GM12878 (cell line): ENCODE data around the gene BBS5.

Source experiments
- CEBPB ChIP-seq, 2 experiments: fragments of 150-350 bp in 1 of 2; IDR thresholded peaks; 2 replicates each; pipeline ENCODE4 v1.6.1; 2012 to 2014; ENCODE audit warnings: low read depth in 2 of 2, low read length in 2 of 2, borderline replicate concordance in 1 of 2, inconsistent platforms in 1 of 2
- CREM ChIP-seq: IDR thresholded peaks from 2 replicates; pipeline ENCODE4 v1.6.1; 2014; ENCODE audit warnings: antibody characterized with exemption, low read depth
- EGR1 ChIP-seq, 2 experiments: IDR thresholded peaks; 1 replicate in 1 of 2; 2 replicates in 1 of 2; pipeline ENCODE4 v1.6.1; 2011 to 2012; ENCODE audit warnings: low read depth in 2 of 2, low read length in 2 of 2, borderline replicate concordance in 1 of 2, mild to moderate bottlenecking in 1 of 2, moderate library complexity in 1 of 2
- FOXK2 ChIP-seq: fragments of 450-650 bp; IDR thresholded peaks from 2 replicates; pipeline ENCODE4 v1.6.1; 2017; ENCODE audit warnings: mild to moderate bottlenecking, moderate library complexity
- NFIC ChIP-seq: IDR thresholded peaks from 2 replicates; pipeline ENCODE4 v1.6.1; 2012; ENCODE audit warnings: low read depth, mild to moderate bottlenecking, inconsistent platforms, low read length, moderate library complexity
- PML ChIP-seq: IDR thresholded peaks from 2 replicates; pipeline ENCODE4 v1.6.1; 2012; ENCODE audit warnings: low read length, inconsistent platforms
- POLR2A ChIP-seq: IDR thresholded peaks from 2 replicates; pipeline ENCODE4 v1.6.1; 2011; ENCODE audit warnings: low read depth, mild to moderate bottlenecking, low read length
- TARDBP ChIP-seq: IDR thresholded peaks from 2 replicates; pipeline ENCODE4 v1.6.1; 2016; ENCODE audit warnings: borderline replicate concordance
- TCF7 ChIP-seq: IDR thresholded peaks from 2 replicates; pipeline ENCODE4 v1.6.1; 2014; ENCODE audit warnings: antibody characterized with exemption, borderline replicate concordance
- TF ChIP-seq, protein P1 (sequence below), 3 experiments: IDR thresholded peaks in 2 of 3; conservative IDR thresholded peaks in 1 of 3; 2 replicates each; pipeline ENCODE4 v1.5.1; 2011; ENCODE audit warnings: low read depth in 3 of 3, low read length in 3 of 3, mild to moderate bottlenecking in 3 of 3, control low read depth in 2 of 3, moderate library complexity in 2 of 3, inconsistent platforms in 1 of 3, mixed read lengths in 1 of 3; ENCODE audit not compliant: control insufficient read depth in 2 of 3, insufficient read depth in 1 of 3; ENCODE audit errors: extremely low read depth in 1 of 3
- TF ChIP-seq, protein P2 (sequence below): IDR thresholded peaks from 2 replicates; pipeline ENCODE4 v1.6.1; 2012; ENCODE audit warnings: low read depth, low read length, improper control_type of control experiment

DNA sequence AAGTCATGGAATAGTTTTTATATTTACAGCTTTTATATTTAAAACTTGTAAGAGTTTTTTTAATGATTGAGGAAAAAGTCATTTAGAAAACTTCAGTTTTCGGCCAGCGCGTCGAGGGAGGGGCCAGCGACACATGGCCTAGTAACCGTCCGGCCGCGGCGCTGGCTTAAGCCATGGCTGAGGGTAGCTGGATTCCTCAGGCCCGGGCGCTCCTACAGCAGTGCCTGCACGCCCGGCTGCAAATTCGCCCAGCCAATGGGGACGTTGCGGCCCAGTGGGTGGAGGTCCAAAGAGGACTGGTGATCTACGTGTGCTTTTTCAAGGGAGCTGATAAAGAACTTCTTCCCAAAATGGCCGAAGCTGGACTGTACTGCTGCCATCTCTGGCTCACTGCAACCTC is 25.4 kb downstream of the BBS5 start:
- no peak for TF ChIP-seq POLR2A
- no peak for TF ChIP-seq PML
- no peak for TF ChIP-seq FOXK2
- TF ChIP-seq CREM = no peak
- TF ChIP-seq EGR1 (IDR thresholded peaks at IDR 0.05; ENCODE audit: borderline replicate concordance in 1 of 2, low read depth in 2 of 2, low read length in 2 of 2) = no peak
- no peak for TF ChIP-seq CEBPB (IDR thresholded peaks at IDR 0.05; ENCODE audit: borderline replicate concordance in 1 of 2, low read depth in 2 of 2, low read length in 2 of 2)
- TF ChIP-seq, protein P1, sequence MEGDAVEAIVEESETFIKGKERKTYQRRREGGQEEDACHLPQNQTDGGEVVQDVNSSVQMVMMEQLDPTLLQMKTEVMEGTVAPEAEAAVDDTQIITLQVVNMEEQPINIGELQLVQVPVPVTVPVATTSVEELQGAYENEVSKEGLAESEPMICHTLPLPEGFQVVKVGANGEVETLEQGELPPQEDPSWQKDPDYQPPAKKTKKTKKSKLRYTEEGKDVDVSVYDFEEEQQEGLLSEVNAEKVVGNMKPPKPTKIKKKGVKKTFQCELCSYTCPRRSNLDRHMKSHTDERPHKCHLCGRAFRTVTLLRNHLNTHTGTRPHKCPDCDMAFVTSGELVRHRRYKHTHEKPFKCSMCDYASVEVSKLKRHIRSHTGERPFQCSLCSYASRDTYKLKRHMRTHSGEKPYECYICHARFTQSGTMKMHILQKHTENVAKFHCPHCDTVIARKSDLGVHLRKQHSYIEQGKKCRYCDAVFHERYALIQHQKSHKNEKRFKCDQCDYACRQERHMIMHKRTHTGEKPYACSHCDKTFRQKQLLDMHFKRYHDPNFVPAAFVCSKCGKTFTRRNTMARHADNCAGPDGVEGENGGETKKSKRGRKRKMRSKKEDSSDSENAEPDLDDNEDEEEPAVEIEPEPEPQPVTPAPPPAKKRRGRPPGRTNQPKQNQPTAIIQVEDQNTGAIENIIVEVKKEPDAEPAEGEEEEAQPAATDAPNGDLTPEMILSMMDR (IDR thresholded peaks at IDR 0.05 in 2 of 3, conservative IDR thresholded peaks at IDR 0.05 in 1 of 3; ENCODE audit: control insufficient read depth in 2 of 3, extremely low read depth in 1 of 3, insufficient read depth in 1 of 3, low read depth in 3 of 3, low read length in 3 of 3) = no peak
- no peak for TF ChIP-seq NFIC
- TF ChIP-seq TCF7 = no peak
- no peak for TF ChIP-seq TARDBP
- TF ChIP-seq, protein P2, sequence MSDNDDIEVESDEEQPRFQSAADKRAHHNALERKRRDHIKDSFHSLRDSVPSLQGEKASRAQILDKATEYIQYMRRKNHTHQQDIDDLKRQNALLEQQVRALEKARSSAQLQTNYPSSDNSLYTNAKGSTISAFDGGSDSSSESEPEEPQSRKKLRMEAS = no peak
